ENCODE measurements around the gene PSMC2. TPM values are rescaled to one million over a fixed set of nuclear protein-coding genes. Genes with fewer than 3 reads are reported as not detected.

Gene PSMC2
- total and polyA plus RNA-seq, 3 donors from 2014 or later: 74.5 to 151 (median 80.9) TPM

DNA sequence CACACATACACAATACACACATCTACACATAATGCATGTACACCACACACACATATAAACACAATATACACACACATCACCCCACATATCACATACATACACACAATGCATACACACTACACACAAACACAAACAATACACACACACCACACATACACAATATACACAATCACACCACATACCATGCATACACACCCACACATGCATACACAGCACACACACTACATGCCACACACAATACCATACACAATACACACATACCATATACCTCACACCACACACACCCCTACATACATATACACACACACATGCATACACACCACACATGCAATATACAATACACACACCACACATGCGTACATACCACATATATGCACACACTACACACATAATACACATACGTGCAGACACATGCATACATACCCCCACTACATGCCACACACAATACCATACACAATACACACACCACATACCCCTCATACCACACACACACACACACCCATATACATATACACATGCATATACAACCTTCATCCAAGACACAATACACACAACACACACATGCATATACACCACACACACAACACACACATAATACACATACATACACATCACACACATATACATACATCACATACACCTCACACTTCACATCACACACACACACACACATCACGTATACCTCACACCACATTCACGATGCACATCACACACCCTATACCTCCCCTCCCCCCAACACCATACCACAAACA is 34.0 kb downstream of the PSMC2 start:
- intact Hi-C loops (cut with DNase I; ENCODE audit: low total_unique reads): no loop called here
- Histone ChIP-seq H3K9me3 (no peaks in the 10 kb centered on the region), H3K4me1 (no peaks in the 10 kb centered on the region), H3K27me3 (no peaks in the 10 kb centered on the region), H3K27ac (no peak overlapping the region), H3K36me3 (ENCODE audit: low read depth, missing control alignments) (no peaks in the 10 kb centered on the region), H3K4me3 (no peak overlapping the region)
- DNase-seq: no peak
- WGBS, 2 donors: 88 to 91% methylated on average over 4 of the region's 4 CpGs
- TF ChIP-seq, protein P1, sequence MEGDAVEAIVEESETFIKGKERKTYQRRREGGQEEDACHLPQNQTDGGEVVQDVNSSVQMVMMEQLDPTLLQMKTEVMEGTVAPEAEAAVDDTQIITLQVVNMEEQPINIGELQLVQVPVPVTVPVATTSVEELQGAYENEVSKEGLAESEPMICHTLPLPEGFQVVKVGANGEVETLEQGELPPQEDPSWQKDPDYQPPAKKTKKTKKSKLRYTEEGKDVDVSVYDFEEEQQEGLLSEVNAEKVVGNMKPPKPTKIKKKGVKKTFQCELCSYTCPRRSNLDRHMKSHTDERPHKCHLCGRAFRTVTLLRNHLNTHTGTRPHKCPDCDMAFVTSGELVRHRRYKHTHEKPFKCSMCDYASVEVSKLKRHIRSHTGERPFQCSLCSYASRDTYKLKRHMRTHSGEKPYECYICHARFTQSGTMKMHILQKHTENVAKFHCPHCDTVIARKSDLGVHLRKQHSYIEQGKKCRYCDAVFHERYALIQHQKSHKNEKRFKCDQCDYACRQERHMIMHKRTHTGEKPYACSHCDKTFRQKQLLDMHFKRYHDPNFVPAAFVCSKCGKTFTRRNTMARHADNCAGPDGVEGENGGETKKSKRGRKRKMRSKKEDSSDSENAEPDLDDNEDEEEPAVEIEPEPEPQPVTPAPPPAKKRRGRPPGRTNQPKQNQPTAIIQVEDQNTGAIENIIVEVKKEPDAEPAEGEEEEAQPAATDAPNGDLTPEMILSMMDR (IDR thresholded peaks at IDR 0.05): no peak
- no peak for TF ChIP-seq POLR2A (IDR thresholded peaks at IDR 0.05)

DNA sequence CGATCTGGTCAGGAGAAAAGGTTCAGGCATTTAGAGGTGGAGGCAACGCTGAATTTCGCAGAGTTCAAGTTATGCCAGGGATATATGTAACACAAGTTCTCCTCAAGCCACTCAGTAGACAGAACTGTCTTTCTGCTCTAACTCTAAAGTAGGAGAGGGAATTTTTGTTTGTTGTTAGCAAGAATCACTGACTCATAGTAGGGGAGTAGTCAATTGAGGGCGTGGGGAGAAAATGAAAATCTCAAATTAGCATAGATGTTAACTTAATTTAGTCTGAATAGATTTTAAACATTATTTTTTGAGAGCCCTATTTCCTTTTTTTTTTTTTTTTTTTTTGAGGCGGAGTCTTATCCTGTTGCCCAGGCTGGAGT is 34.6 kb downstream of the PSMC2 start:
- TF ChIP-seq POLR2A (IDR thresholded peaks at IDR 0.05): no peak
- TF ChIP-seq, protein P1 (IDR thresholded peaks at IDR 0.05): no peak
- no peak for DNase-seq
- 86 to 89% methylated on average over 5 of the region's 5 CpGs for WGBS, 2 donors
- Histone ChIP-seq H3K9me3 (no peaks in the 10 kb centered on the region), H3K4me1 (no peaks in the 10 kb centered on the region), H3K36me3 (ENCODE audit: low read depth, missing control alignments) (no peaks in the 10 kb centered on the region), H3K27ac (no peak overlapping the region), H3K4me3 (no peak overlapping the region), H3K27me3 (no peaks in the 10 kb centered on the region)
- intact Hi-C loops (cut with DNase I; ENCODE audit: low total_unique reads): no loop called here

DNA sequence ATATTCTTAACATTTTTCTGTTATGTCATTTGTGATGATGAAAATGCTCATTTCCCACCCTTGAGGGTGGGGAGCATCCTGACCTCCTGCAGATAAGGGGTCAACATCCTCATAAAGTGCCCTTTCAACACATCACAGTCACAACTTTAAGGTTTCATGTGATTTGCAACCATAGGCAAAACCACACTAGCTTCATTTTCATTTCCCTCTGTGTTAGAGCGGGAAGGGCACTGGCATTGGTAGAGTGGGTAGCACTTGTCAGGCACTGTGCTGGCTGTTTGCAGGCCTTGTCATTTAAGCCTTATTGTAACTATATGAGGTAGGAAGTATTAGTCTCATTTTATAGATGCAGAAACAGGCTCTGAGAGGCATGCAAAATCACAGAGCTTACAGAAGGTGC is 39.8 kb downstream of the PSMC2 start:
- Histone ChIP-seq H3K27me3 (no peaks in the 10 kb centered on the region), H3K4me1 (no peaks in the 10 kb centered on the region), H3K27ac (no peak overlapping the region), H3K4me3 (no peak overlapping the region), H3K36me3 (ENCODE audit: low read depth, missing control alignments) (no peaks in the 10 kb centered on the region), H3K9me3 (no peaks in the 10 kb centered on the region)
- intact Hi-C loops (cut with DNase I; ENCODE audit: low total_unique reads): no loop called here
- DNase-seq: no peak
- no peak for TF ChIP-seq POLR2A (IDR thresholded peaks at IDR 0.05)
- TF ChIP-seq, protein P1 (IDR thresholded peaks at IDR 0.05): no peak
- 44 to 50% methylated on average over 1 of the region's 1 CpG for WGBS, 2 donors

DNA sequence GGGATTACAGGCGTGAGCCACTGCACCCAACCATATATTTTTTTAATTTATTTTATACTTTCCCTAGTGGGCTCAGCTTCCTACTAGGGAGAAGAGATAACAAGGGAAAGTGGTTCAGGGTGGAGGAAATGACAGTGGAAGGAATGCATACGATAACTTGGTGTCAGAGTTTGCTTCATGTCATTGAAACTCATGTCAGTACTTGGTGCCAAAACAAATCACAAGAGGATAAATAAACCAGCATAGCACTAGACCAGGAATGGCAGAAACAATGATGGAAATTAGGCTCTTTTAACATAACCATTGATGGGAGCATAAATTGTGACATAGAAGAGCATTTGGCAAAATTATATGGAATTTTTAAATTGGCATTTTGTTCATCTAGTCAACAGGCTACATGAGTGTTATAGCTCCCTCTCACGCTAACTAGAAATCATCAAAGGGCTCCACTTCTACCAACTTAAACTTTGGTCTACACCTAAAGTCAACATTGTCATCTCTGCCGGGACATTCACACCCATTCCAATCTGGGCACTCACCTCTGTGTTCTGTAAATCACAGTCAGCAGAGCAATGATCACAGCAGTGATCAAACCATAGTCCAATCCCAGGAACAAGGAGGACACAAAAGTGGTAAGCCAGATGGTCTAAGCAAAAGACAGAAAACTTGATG is 41.2 kb downstream of the PSMC2 start:
- intact Hi-C loops (cut with DNase I; ENCODE audit: low total_unique reads): no loop called here
- H3K36me3 ChIP-seq (ENCODE audit: low read depth, missing control alignments): no peaks in the 10 kb centered on the region
- no peaks in the 10 kb centered on the region for H3K9me3 ChIP-seq
- H3K4me1 ChIP-seq: no peaks in the 10 kb centered on the region
- DNase-seq: no peak
- no peaks in the 10 kb centered on the region for H3K27me3 ChIP-seq
- TF ChIP-seq, protein P1 (IDR thresholded peaks at IDR 0.05): no peak
- TF ChIP-seq POLR2A (IDR thresholded peaks at IDR 0.05): no peak
- no peak overlapping the region for H3K27ac ChIP-seq
- WGBS, 2 donors: 83 to 85% methylated on average over 4 of the region's 4 CpGs
- H3K4me3 ChIP-seq: no peak overlapping the region

Data from testis (tissue), 3 donors.